Measurements from ENCODE around the gene ZNF638.

The ZNF638 gene

GRCh38 chr2:71474744-71475397 lies 143.3 kb downstream of the ZNF638 start:
- no peak overlapping the region for H3K4me3 ChIP-seq (ENCODE audit: low read depth, low read length)
- in situ Hi-C loops (cut with HindIII; ENCODE audit: low sequenced_read_pairs) = no loop called here
- DNase-seq (ENCODE audit: low read depth) = no peak
- no peak for TF ChIP-seq CTCF (IDR thresholded peaks at IDR 0.05; ENCODE audit: low read depth, low read length, missing control alignments)

DNA sequence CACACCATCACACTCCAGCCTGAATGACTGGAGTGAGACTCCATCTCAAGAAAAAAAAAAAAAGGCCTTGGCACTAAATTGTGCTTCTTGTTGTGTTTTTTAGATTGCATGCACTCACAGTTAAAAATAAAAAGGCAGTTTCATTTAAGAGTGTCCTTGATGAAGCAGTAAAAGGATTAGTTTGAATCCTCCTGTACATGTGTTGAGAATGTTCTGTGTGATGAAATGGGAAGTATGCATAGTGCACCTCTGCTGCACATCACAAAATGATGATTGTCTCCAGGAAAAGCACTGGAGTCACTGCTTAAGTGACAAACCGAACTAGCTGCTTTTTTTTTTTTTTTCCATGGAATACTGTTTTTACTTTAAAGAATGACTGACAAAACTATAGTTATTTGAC lies 144.9 kb downstream of the ZNF638 start:
- in situ Hi-C loops (cut with HindIII; ENCODE audit: low sequenced_read_pairs) = no loop called here
- no peak overlapping the region for H3K4me3 ChIP-seq (ENCODE audit: low read depth, low read length)
- DNase-seq (ENCODE audit: low read depth) = no peak
- no peak for TF ChIP-seq CTCF (IDR thresholded peaks at IDR 0.05; ENCODE audit: low read depth, low read length, missing control alignments)

DNA sequence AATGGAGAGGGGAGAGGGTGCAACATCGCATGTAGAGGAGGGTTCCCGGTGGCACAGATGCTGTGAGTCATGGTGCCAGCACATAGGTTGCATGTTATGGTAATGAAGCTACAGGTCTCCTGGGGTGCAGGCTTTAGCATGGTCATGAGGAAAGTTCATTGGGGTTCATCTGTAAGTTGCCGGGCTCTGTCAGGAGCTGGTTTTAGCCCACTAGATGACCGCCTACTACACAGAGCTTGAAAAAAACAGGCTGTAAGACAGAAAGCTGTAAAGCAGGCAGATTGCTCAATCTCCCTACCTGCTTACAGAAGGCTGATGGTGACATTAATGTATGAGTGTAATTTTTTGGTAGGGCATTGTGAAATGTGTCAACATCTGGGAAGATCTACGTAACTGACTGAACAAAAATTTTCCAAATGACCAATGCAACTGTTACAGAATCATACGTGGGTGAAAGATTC lies 145.7 kb downstream of the ZNF638 start:
- in situ Hi-C loops (cut with HindIII; ENCODE audit: low sequenced_read_pairs) = no loop called here
- no peak for TF ChIP-seq CTCF (IDR thresholded peaks at IDR 0.05; ENCODE audit: low read depth, low read length, missing control alignments)
- no peak overlapping the region for H3K4me3 ChIP-seq (ENCODE audit: low read depth, low read length)
- DNase-seq (ENCODE audit: low read depth) = no peak

DNA sequence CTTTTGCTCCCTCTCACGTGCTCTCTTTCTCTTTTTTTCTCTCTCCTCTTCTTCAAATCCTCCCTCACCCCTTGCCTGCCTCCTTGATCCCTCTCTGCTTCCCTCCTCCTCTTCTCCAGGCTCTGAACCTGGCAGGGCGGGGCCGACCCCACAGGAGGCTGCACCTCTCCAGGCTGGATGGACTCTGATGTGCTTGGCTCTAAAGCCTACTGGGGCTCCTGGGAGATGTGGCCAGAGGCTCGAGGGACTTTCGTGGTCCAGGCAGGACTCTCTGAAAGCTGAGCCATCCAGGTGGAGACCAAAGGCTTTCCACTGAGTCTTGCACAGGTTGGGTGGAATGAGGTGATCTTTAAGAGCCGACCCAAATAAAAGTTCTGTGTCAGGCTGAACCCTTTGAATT lies 147.2 kb downstream of the ZNF638 start:
- DNase-seq (ENCODE audit: low read depth) = no peak
- TF ChIP-seq CTCF (IDR thresholded peaks at IDR 0.05; ENCODE audit: low read depth, low read length, missing control alignments) = no peak
- in situ Hi-C loops (cut with HindIII; ENCODE audit: low sequenced_read_pairs) = no loop called here
- no peak overlapping the region for H3K4me3 ChIP-seq (ENCODE audit: low read depth, low read length)

DNA sequence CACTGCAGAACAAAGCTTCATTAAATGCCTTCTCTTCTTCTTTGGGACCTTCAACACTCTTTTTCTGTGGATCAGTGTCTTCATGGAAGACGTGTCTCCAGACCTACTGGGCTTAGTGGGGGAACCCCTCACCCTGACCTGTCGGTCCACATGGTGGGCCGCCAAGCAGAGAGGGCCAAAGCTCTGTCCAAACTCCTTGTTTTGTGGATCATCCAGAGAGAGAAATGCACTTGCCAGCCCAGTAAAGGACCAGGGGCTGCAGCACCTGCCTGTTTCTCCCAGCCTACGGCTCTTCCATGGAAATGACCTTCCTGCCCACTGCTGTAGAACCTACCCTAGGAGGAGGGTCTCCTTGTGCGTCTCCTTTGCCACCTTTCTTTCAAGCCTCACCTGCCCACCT lies 147.7 kb downstream of the ZNF638 start:
- no peak for DNase-seq (ENCODE audit: low read depth)
- H3K4me3 ChIP-seq (ENCODE audit: low read depth, low read length) = no peak overlapping the region
- TF ChIP-seq CTCF (IDR thresholded peaks at IDR 0.05; ENCODE audit: low read depth, low read length, missing control alignments) = no peak
- in situ Hi-C loops (cut with HindIII; ENCODE audit: low sequenced_read_pairs) = no loop called here

DNA sequence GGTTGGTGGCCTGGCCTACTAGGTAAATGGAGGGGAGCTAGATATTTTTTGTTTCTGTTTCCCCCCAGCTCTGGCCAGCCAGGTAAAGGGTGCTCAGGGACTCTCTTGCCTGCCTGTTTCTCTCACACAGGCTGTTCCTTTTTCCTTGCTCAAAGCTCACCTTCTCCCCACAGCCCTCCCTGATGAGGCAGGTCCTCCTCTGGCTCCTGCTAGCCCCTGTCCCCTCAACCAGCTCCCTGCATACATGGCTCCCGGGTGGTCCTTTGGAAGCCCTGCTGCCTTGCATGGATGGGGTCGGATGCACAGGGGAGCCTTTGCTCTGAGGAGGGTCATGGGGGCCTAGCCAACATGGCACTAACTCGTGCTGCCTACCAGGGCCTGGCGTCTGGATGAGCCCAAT lies 149.5 kb downstream of the ZNF638 start:
- no peak for TF ChIP-seq CTCF (IDR thresholded peaks at IDR 0.05; ENCODE audit: low read depth, low read length, missing control alignments)
- in situ Hi-C loops (cut with HindIII; ENCODE audit: low sequenced_read_pairs) = no loop called here
- DNase-seq (ENCODE audit: low read depth) = no peak
- H3K4me3 ChIP-seq (ENCODE audit: low read depth, low read length) = no peak overlapping the region

Measured in astrocyte of the cerebellum (primary cell).